Testis (tissue), 2 donors: ENCODE results near the gene BZW2.

ENCODE experiments used
- POLR2A ChIP-seq: fragments of 450-650 bp; IDR thresholded peaks from one replicate; pipeline ENCODE4 v1.6.1; 2017; ENCODE audit warnings: antibody characterized with exemption, mild to moderate bottlenecking, moderate library complexity
- TF ChIP-seq, protein P1 (sequence below), 3 experiments: fragments of 450-650 bp in 2 of 3; fragments of 200-600 bp in 1 of 3; sonication (generic) in 1 of 3; IDR thresholded peaks; one replicate each; pipeline ENCODE4 v1.5.1; 2016 to 2019; ENCODE audit warnings: antibody characterized with exemption in 3 of 3, mild to moderate bottlenecking in 2 of 3, moderate library complexity in 1 of 3

DNA sequence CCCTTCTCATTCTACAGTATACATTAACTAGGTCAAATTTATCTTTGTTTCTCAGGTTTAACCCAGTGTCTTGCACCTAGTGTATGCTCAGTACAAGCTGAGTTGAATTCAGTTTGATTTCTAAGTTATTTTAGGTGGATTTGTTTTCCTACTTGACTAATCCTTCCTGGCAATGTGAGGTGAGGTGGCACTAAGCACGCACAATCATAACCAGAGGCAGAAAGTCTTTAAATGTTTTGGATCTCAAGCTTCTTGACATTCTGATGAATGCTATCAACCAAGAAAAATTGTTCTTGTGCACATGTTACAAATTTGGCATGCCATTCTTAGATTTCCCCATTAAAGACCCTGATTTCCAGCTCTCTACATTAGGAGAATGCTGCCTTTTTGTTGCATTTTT, 3.2 kb downstream of the BZW2 start:
- TF ChIP-seq, protein P1, sequence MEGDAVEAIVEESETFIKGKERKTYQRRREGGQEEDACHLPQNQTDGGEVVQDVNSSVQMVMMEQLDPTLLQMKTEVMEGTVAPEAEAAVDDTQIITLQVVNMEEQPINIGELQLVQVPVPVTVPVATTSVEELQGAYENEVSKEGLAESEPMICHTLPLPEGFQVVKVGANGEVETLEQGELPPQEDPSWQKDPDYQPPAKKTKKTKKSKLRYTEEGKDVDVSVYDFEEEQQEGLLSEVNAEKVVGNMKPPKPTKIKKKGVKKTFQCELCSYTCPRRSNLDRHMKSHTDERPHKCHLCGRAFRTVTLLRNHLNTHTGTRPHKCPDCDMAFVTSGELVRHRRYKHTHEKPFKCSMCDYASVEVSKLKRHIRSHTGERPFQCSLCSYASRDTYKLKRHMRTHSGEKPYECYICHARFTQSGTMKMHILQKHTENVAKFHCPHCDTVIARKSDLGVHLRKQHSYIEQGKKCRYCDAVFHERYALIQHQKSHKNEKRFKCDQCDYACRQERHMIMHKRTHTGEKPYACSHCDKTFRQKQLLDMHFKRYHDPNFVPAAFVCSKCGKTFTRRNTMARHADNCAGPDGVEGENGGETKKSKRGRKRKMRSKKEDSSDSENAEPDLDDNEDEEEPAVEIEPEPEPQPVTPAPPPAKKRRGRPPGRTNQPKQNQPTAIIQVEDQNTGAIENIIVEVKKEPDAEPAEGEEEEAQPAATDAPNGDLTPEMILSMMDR (IDR thresholded peaks at IDR 0.05) = no peak
- TF ChIP-seq POLR2A = no peak
